ENCODE measurements around the gene TPTE.
"Not testable (repeated sequence)": the region's sequence is repeated elsewhere in the genome, so short reads cannot be mapped to it uniquely, and the experiment has no call there.

The TPTE gene

GRCh38 chr21:10521091-10521598 is at the start of gene TPTE:
TSS of gene TPTE (plus strand) at chr21:10521583. CDS start at chr21:10538724, 17,141 bp downstream.
- no peak for TF ChIP-seq CTCF (IDR thresholded peaks at IDR 0.05; ENCODE audit: low read length, missing control alignments)
- H3K4me3 ChIP-seq (replicated peaks; ENCODE audit: low read depth, low read length) = no peak within 1 kb of the TSS
- DNase-seq (ENCODE audit: low read depth) = no peak

GRCh38 chr21:10471999-10472398 is 49.4 kb upstream of the TPTE start:
- not testable (repeated sequence) for DNase-seq (ENCODE audit: low read depth); H3K4me3 ChIP-seq (replicated peaks; ENCODE audit: low read depth, low read length)

GRCh38 chr21:10477794-10478193 is 43.6 kb upstream of the TPTE start:
- DNase-seq (ENCODE audit: low read depth); H3K4me3 ChIP-seq (replicated peaks; ENCODE audit: low read depth, low read length): not testable (repeated sequence)

- DNase-seq (ENCODE audit: low read depth); H3K4me3 ChIP-seq (replicated peaks; ENCODE audit: low read depth, low read length): not testable (repeated sequence)
Measured at GRCh38 chr21:10479875-10480274, 41.5 kb upstream of the TPTE start.

GRCh38 chr21:10484864-10485263 is 36.5 kb upstream of the TPTE start:
- not testable (repeated sequence) for H3K4me3 ChIP-seq (replicated peaks; ENCODE audit: low read depth, low read length); DNase-seq (ENCODE audit: low read depth)

- DNase-seq (ENCODE audit: low read depth); H3K4me3 ChIP-seq (replicated peaks; ENCODE audit: low read depth, low read length): not testable (repeated sequence)
Measured at GRCh38 chr21:10490453-10490852, 30.9 kb upstream of the TPTE start.

- no peak overlapping the region for H3K4me3 ChIP-seq (replicated peaks; ENCODE audit: low read depth, low read length)
- no peak for TF ChIP-seq CTCF (IDR thresholded peaks at IDR 0.05; ENCODE audit: low read length, missing control alignments)
- no peak for DNase-seq (ENCODE audit: low read depth)
Measured at GRCh38 chr21:10511116-10511515, 10.3 kb upstream of the TPTE start.

GRCh38 chr21:10516889-10517288 is 4.5 kb upstream of the TPTE start:
- not testable (repeated sequence) for H3K4me3 ChIP-seq (replicated peaks; ENCODE audit: low read depth, low read length); DNase-seq (ENCODE audit: low read depth)

- not testable (repeated sequence) for DNase-seq (ENCODE audit: low read depth); H3K4me3 ChIP-seq (replicated peaks; ENCODE audit: low read depth, low read length)
Measured at GRCh38 chr21:10517904-10518303, 3.5 kb upstream of the TPTE start.

- DNase-seq (ENCODE audit: low read depth); H3K4me3 ChIP-seq (replicated peaks; ENCODE audit: low read depth, low read length): not testable (repeated sequence)
Measured at GRCh38 chr21:10521835-10522500, 585 bp downstream of the TPTE start.

GRCh38 chr21:10539956-10540355 is 18.6 kb downstream of the TPTE start:
- no peak for DNase-seq (ENCODE audit: low read depth)
- no peak overlapping the region for H3K4me3 ChIP-seq (replicated peaks; ENCODE audit: low read depth, low read length)
- TF ChIP-seq CTCF (IDR thresholded peaks at IDR 0.05; ENCODE audit: low read length, missing control alignments) = no peak

- H3K4me3 ChIP-seq (replicated peaks; ENCODE audit: low read depth, low read length); DNase-seq (ENCODE audit: low read depth): not testable (repeated sequence)
Measured at GRCh38 chr21:10544376-10544775, 23.0 kb downstream of the TPTE start.

- not testable (repeated sequence) for H3K4me3 ChIP-seq (replicated peaks; ENCODE audit: low read depth, low read length); DNase-seq (ENCODE audit: low read depth)
Measured at GRCh38 chr21:10547868-10548267, 26.5 kb downstream of the TPTE start.

GRCh38 chr21:10548331-10548954 is 27.1 kb downstream of the TPTE start:
- H3K4me3 ChIP-seq (replicated peaks; ENCODE audit: low read depth, low read length); DNase-seq (ENCODE audit: low read depth): not testable (repeated sequence)

GRCh38 chr21:10570803-10571202 is 49.4 kb downstream of the TPTE start:
- DNase-seq (ENCODE audit: low read depth); H3K4me3 ChIP-seq (replicated peaks; ENCODE audit: low read depth, low read length): not testable (repeated sequence)
